DND-41 (cell line): ENCODE results near the gene CACNA1I.

Source experiments
- ATAC-seq: fragments of 200-7000 bp; cut with Tn5 transposase; 3 replicates; pipeline ENCODE4 v1.9.1; 2021; ENCODE audit warnings: low read depth; ENCODE audit not compliant: insufficient read depth
- DNase-seq: peaks from one replicate; pipeline ENCODE4 v3.0.0-alpha.2; 2020
- H2AFZ ChIP-seq: 2 replicates; pipeline ENCODE4 v1.6.0; 2012; ENCODE audit warnings: low read depth, low read length
- H3K27ac ChIP-seq: 2 replicates; pipeline ENCODE4 v1.5.1; 2012; ENCODE audit warnings: low read length, inconsistent platforms
- H3K27me3 ChIP-seq: fragments of 200-600 bp; sonication (generic); 2 replicates; pipeline ENCODE4 v1.6.0; 2012; ENCODE audit warnings: low read length, mild to moderate bottlenecking, inconsistent platforms; ENCODE audit not compliant: insufficient read depth, poor library complexity
- H3K36me3 ChIP-seq: 2 replicates; pipeline ENCODE4 v1.5.1; 2012; ENCODE audit warnings: low read length, inconsistent platforms; ENCODE audit not compliant: insufficient read depth
- H3K4me1 ChIP-seq: 2 replicates; pipeline ENCODE4 v1.5.1; 2012; ENCODE audit warnings: mild to moderate bottlenecking, low read length; ENCODE audit not compliant: insufficient read depth
- H3K4me2 ChIP-seq: 2 replicates; pipeline ENCODE4 v1.6.0; 2012; ENCODE audit warnings: mild to moderate bottlenecking, moderate library complexity, low read length, inconsistent platforms; ENCODE audit not compliant: insufficient read depth
- H3K4me3 ChIP-seq, 2 experiments: fragments of 200-600 bp in 1 of 2; shearing (Covaris generic) in 1 of 2; 2 replicates each; pipeline ENCODE4 v1.5.1; 2012 to 2016; ENCODE audit warnings: inconsistent platforms in 2 of 2, low read length in 2 of 2, mild to moderate bottlenecking in 2 of 2, low read depth in 1 of 2, moderate library complexity in 1 of 2
- H3K79me2 ChIP-seq: 2 replicates; pipeline ENCODE4 v1.6.0; 2012; ENCODE audit warnings: low read length, inconsistent platforms; ENCODE audit not compliant: insufficient read depth
- H3K9ac ChIP-seq: 2 replicates; pipeline ENCODE4 v1.6.0; 2012; ENCODE audit warnings: low read depth, mild to moderate bottlenecking, inconsistent platforms, low read length, moderate library complexity
- H3K9me3 ChIP-seq: 2 replicates; pipeline ENCODE4 v1.5.1; 2012; ENCODE audit warnings: low read length, moderate library complexity, mild to moderate bottlenecking, inconsistent platforms; ENCODE audit not compliant: insufficient read depth, severe bottlenecking
- H4K20me1 ChIP-seq: 2 replicates; pipeline ENCODE4 v1.6.0; 2012; ENCODE audit warnings: low read length; ENCODE audit not compliant: insufficient read depth
- CTCF ChIP-seq: IDR thresholded peaks from 2 replicates; pipeline ENCODE4 v1.5.1; 2012; ENCODE audit warnings: borderline replicate concordance, low read length, moderate library complexity, mild to moderate bottlenecking; ENCODE audit not compliant: poor library complexity, severe bottlenecking; ENCODE audit errors: extremely low read depth
- EZH2 ChIP-seq: IDR thresholded peaks from 3 replicates; pipeline ENCODE4 v1.6.1; 2012; ENCODE audit warnings: borderline replicate concordance, low read depth, mild to moderate bottlenecking, moderate library complexity, low read length, inconsistent platforms; ENCODE audit not compliant: severe bottlenecking

The CACNA1I gene

GRCh38 chr22:39534591-39535356 is 35.8 kb upstream of the CACNA1I start:
- peaks cover 50% of the 10 kb centered on the region for H3K4me1 ChIP-seq
- H3K9me3 ChIP-seq = no peaks in the 10 kb centered on the region
- peak overlapping the region; percentile 51 for H3K9ac ChIP-seq
- ATAC-seq (peak; percentile 66), DNase-seq (peak; percentile 89)
- TF ChIP-seq CTCF (peak; percentile 99), EZH2 (no peak)
- peak overlapping the region; percentile 55 for H3K27ac ChIP-seq
- H3K4me3 ChIP-seq = peak overlapping the region in 1 of 2 experiments; percentile 42; a peak in 2 of 4 replicates
- H2AFZ ChIP-seq = peak overlapping the region; percentile 88
- peaks cover 27% of the 10 kb centered on the region for H3K79me2 ChIP-seq
- no peaks in the 10 kb centered on the region for H3K27me3 ChIP-seq
- H4K20me1 ChIP-seq = peaks cover 12% of the 10 kb centered on the region; the same call in 1 of the 2 replicates
- H3K36me3 ChIP-seq = peaks cover 19% of the 10 kb centered on the region
- peak overlapping the region; percentile 66 for H3K4me2 ChIP-seq

- peak overlapping the region; percentile 51; the same call in 1 of the 2 replicates for H3K9ac ChIP-seq
- H3K27me3 ChIP-seq = no peaks in the 10 kb centered on the region
- no peak for ATAC-seq
- H3K4me3 ChIP-seq = 0 out of 4 replicates have a peak overlapping the region, but pooled peaks of 1 of the 2 experiments have one; percentile 42
- peaks cover 7% of the 10 kb centered on the region; the same call in 1 of the 2 replicates for H4K20me1 ChIP-seq
- H2AFZ ChIP-seq = peak overlapping the region; percentile 88; the same call in 1 of the 2 replicates
- peak overlapping the region; percentile 66 for H3K4me2 ChIP-seq
- H3K79me2 ChIP-seq = peaks cover 22% of the 10 kb centered on the region
- no peak for DNase-seq
- no peaks in the 10 kb centered on the region for H3K9me3 ChIP-seq
- H3K4me1 ChIP-seq = peaks cover 44% of the 10 kb centered on the region
- H3K27ac ChIP-seq = peak overlapping the region; percentile 54; the same call in 1 of the 2 replicates
- peaks cover 13% of the 10 kb centered on the region for H3K36me3 ChIP-seq
- TF ChIP-seq CTCF (no peak), EZH2 (no peak)
Observed at GRCh38 chr22:39535357-39535725, 35.2 kb upstream of the CACNA1I start.

- no peak for TF ChIP-seq CTCF
- no peak for TF ChIP-seq EZH2
- H3K36me3 ChIP-seq = peaks cover 7% of the 10 kb centered on the region
- no peaks in the 10 kb centered on the region for H3K9me3 ChIP-seq
- no peak overlapping the region for H3K4me3 ChIP-seq
- H3K9ac ChIP-seq = no peak overlapping the region
- DNase-seq (no peak), ATAC-seq (no peak)
- no peaks in the 10 kb centered on the region for H3K27me3 ChIP-seq
- H3K4me2 ChIP-seq = no peak overlapping the region
- peaks cover 16% of the 10 kb centered on the region for H3K79me2 ChIP-seq
- peaks cover 5% of the 10 kb centered on the region; the same call in 1 of the 2 replicates for H4K20me1 ChIP-seq
- peaks cover 38% of the 10 kb centered on the region for H3K4me1 ChIP-seq
- H3K27ac ChIP-seq = no peak overlapping the region
- no peak overlapping the region for H2AFZ ChIP-seq
Observed at GRCh38 chr22:39535831-39536449, 34.6 kb upstream of the CACNA1I start.
